Esophagus squamous epithelium (tissue), 5 donors: ENCODE data around the gene SYNCRIP. TPM values are rescaled to one million over a fixed set of nuclear protein-coding genes. Genes with fewer than 3 reads are reported as not detected.
"Not testable (repeated sequence)": the region's sequence is repeated elsewhere in the genome, so short reads cannot be mapped to it uniquely, and the experiment has no call there.

Source experiments
- DNase-seq: peaks from one replicate; lab custom pipeline; 2025; lab: John Stamatoyannopoulos, UW
- H3K27ac ChIP-seq, 4 donors: fragments of 200-600 bp; sonication (generic); one replicate each; pipeline ENCODE4 v1.5.1; 2016 to 2019; ENCODE audit warnings: mild to moderate bottlenecking in 1 of 4
- H3K27me3 ChIP-seq, 4 donors: fragments of 200-600 bp; sonication (generic); 1 replicate in 3 of 4; 2 replicates in 1 of 4; pipeline versions ENCODE4 v1.5.1 to v1.6.0; 2017 to 2021; ENCODE audit warnings: antibody characterized with exemption in 1 of 4
- H3K36me3 ChIP-seq, 3 donors: fragments of 200-600 bp; sonication (generic); one replicate each; pipeline ENCODE4 v1.5.1; 2016 to 2019
- H3K4me1 ChIP-seq, 3 donors: fragments of 200-600 bp; sonication (generic); one replicate each; pipeline ENCODE4 v1.5.1; 2017 to 2019
- H3K4me3 ChIP-seq, 4 donors: fragments of 200-600 bp; sonication (generic); 1 replicate in 3 of 4; 2 replicates in 1 of 4; pipeline ENCODE4 v1.5.1; 2016 to 2019; ENCODE audit warnings: mild to moderate bottlenecking in 2 of 4, moderate library complexity in 1 of 4
- H3K9me3 ChIP-seq, 3 donors: fragments of 200-600 bp; sonication (generic); one replicate each; pipeline ENCODE4 v1.5.1; 2016 to 2019
- CTCF ChIP-seq, 6 experiments: fragments of 450-650 bp in 4 of 6; fragments of 200-600 bp in 2 of 6; sonication (generic) in 2 of 6; IDR thresholded peaks; one replicate each; pipeline ENCODE4 v1.5.1; 2016 to 2019; ENCODE audit warnings: antibody characterized with exemption in 6 of 6, mild to moderate bottlenecking in 4 of 6, moderate library complexity in 4 of 6
- POLR2A ChIP-seq, 4 donors: fragments of 450-650 bp; IDR thresholded peaks; one replicate each; pipeline ENCODE4 v1.6.1; 2017; ENCODE audit warnings: antibody characterized with exemption in 4 of 4, mild to moderate bottlenecking in 4 of 4, moderate library complexity in 3 of 4
- WGBS, 2 donors: methylation state at CpG; one replicate each; pipeline ENCODE4 v1.1.5; 2018; 5-methylcytosine and 5-hydroxymethylcytosine counted together
- intact Hi-C: fragments of 100-400 bp; cut with DNase I; formaldehyde crosslinking; loops from one replicate; pipeline ENCODE4 v1.15.0; 2022
- total RNA-seq, 4 donors: library from RNA; depleted of rRNA; stranded (reverse); fragments of >200 nt; gene quantifications; one replicate each; pipeline ENCODE4 v1.1.0, GENCODE V29; 2016
- donor health status: DM: yes; HTN: yes; CAD: no.

The SYNCRIP gene
- total RNA-seq, 4 donors from 2014 or later, result 64.6 to 100 (median 82.9) TPM

GRCh38 chr6:85591207-85591606 lies 51.5 kb downstream of the SYNCRIP start:
- no peaks in the 10 kb centered on the region for H3K36me3 ChIP-seq
- TF ChIP-seq CTCF (IDR thresholded peaks at IDR 0.05) (no peak), POLR2A (IDR thresholded peaks at IDR 0.05) (no peak)
- WGBS, 2 donors, result 93 to 96% methylated on average over 1 of the region's 1 CpG
- peaks cover 0 to 28% (median 15%) of the 10 kb centered on the region in 3 donors for H3K4me1 ChIP-seq
- no peak overlapping the region for H3K4me3 ChIP-seq
- no peaks in the 10 kb centered on the region for H3K9me3 ChIP-seq
- no peak for DNase-seq
- H3K27me3 ChIP-seq, result no peaks in the 10 kb centered on the region
- intact Hi-C loops, result no loop called here
- no peak overlapping the region for H3K27ac ChIP-seq

- TF ChIP-seq POLR2A (IDR thresholded peaks at IDR 0.05), result no peak
- no peak for TF ChIP-seq CTCF (IDR thresholded peaks at IDR 0.05)
- Histone ChIP-seq H3K9me3 (peaks cover 0 to 9% (median 9%) of the 10 kb centered on the region in 3 donors), H3K4me1 (peaks cover 2 to 4% (median 4%) of the 10 kb centered on the region in 3 donors), H3K4me3 (no peak overlapping the region), H3K27ac (no peak overlapping the region), H3K36me3 (no peaks in the 10 kb centered on the region), H3K27me3 (no peaks in the 10 kb centered on the region)
- intact Hi-C loops, result no loop called here
- no peak for DNase-seq
- WGBS, 2 donors, result 81 to 87% methylated on average over 3 of the region's 3 CpGs
Measured at GRCh38 chr6:85585741-85586140, 56.9 kb downstream of the SYNCRIP start.

DNA sequence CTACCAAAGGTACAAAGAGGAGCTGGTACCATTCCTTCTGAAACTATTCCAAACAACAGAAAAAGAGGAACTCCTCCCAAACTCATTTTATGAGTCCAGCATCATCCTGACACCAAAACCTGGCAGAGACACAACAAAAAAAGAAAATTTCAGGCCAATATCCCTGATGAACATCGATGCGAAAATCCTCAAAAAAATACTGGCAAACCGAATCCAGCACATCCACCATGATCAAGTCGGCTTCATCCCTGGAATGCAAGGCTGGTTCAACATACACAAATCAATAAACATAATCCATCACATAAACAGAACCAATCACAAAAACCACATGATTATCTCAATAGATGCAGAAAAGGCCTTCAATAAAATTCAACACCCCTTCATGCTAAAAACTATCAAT lies 59.9 kb downstream of the SYNCRIP start:
- 91 to 98% methylated on average over 4 of the region's 4 CpGs for WGBS, 2 donors
- H3K27ac ChIP-seq, H3K27me3 ChIP-seq, DNase-seq, H3K36me3 ChIP-seq, H3K4me3 ChIP-seq, H3K9me3 ChIP-seq, intact Hi-C loops: not testable (repeated sequence)
- H3K4me1 ChIP-seq, result peaks cover 3 to 12% (median 7%) of the 10 kb centered on the region in 3 donors

GRCh38 chr6:85581572-85581971 lies 61.1 kb downstream of the SYNCRIP start:
- H3K9me3 ChIP-seq, result peaks cover 0 to 9% (median 9%) of the 10 kb centered on the region in 3 donors
- TF ChIP-seq CTCF (IDR thresholded peaks at IDR 0.05), result no peak
- TF ChIP-seq POLR2A (IDR thresholded peaks at IDR 0.05), result no peak
- intact Hi-C loops, result no loop called here
- DNase-seq, result no peak
- H3K4me1 ChIP-seq, result peaks cover 3 to 12% (median 7%) of the 10 kb centered on the region in 3 donors
- no peak overlapping the region for H3K27ac ChIP-seq
- H3K4me3 ChIP-seq, result no peak overlapping the region
- no peaks in the 10 kb centered on the region for H3K27me3 ChIP-seq
- H3K36me3 ChIP-seq, result peaks cover 0 to 5% (median 0%) of the 10 kb centered on the region in 3 donors

GRCh38 chr6:85580878-85581267 lies 61.8 kb downstream of the SYNCRIP start:
- Histone ChIP-seq H3K27me3 (no peaks in the 10 kb centered on the region), H3K4me3 (no peak overlapping the region), H3K4me1 (peaks cover 3 to 12% (median 7%) of the 10 kb centered on the region in 3 donors), H3K9me3 (peaks cover 0 to 9% (median 9%) of the 10 kb centered on the region in 3 donors), H3K27ac (no peak overlapping the region), H3K36me3 (peaks cover 0 to 5% (median 0%) of the 10 kb centered on the region in 3 donors)
- no CpG with 5 or more reads among the region's 1 CpG for WGBS, 2 donors
- TF ChIP-seq CTCF (IDR thresholded peaks at IDR 0.05) (no peak), POLR2A (IDR thresholded peaks at IDR 0.05) (no peak)
- DNase-seq, result no peak
- intact Hi-C loops, result no loop called here
